ENCODE measurements around the gene BCAT1. TPM values are rescaled to one million over a fixed set of nuclear protein-coding genes. Genes with fewer than 3 reads are reported as not detected.
"Not testable (repeated sequence)": the region's sequence is repeated elsewhere in the genome, so short reads cannot be mapped to it uniquely, and the experiment has no call there.

BCAT1 gene
- total RNA-seq, 4 donors from 2014 or later, result 11.4 to 39.3 (median 18.0) TPM

DNA sequence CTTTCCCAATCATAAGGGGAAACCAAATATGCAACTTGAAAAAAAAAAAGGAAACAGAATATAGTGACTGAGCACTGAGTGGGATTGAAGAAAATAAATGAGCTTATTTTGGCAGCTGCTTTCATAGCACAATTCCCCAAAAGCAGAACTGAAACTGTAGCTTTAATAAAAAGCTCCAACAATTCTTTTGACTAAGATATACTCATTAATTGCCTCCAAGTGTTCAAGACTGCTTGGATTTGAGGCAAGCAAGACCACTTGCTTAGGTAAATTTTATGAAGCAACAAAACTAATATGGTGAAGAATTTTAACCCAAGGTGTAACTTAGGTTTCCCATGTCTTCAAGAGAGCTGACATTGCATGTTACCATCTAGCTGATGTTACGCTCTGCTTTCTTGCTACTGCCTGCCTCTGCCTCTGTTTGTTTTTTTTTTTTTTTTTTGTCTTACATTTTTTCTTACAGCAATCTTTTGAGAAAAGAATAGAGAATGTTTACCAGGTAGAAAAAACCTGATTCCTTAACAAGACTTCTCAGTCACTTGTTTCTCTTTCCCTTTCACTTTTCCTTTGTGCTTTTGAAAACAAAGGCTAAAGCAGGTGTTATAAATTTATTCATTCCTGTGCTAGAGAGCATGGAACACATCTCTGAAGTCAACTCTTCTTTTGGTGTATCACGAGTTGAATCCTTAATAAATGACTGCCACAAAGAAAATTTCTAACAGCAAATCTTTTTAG is 134.4 kb downstream of the BCAT1 start:
- H3K4me3 ChIP-seq, result no peak overlapping the region
- H3K9me3 ChIP-seq, result no peaks in the 10 kb centered on the region
- no peaks in the 10 kb centered on the region for H3K27me3 ChIP-seq
- H3K27ac ChIP-seq, result no peak overlapping the region
- no peak for TF ChIP-seq POLR2AphosphoS5 (IDR thresholded peaks at IDR 0.05)
- TF ChIP-seq POLR2A (IDR thresholded peaks at IDR 0.05), result no peak
- no peak for TF ChIP-seq EP300 (IDR thresholded peaks at IDR 0.05)
- no peak for TF ChIP-seq CTCF (IDR thresholded peaks at IDR 0.05)
- no peaks in the 10 kb centered on the region for H3K36me3 ChIP-seq
- 71 to 91% methylated on average over 2 of the region's 2 CpGs for WGBS, 2 donors (ENCODE audit: low coverage in 1 of 2)
- ATAC-seq, result no peak
- H3K4me1 ChIP-seq, result no peaks in the 10 kb centered on the region

DNA sequence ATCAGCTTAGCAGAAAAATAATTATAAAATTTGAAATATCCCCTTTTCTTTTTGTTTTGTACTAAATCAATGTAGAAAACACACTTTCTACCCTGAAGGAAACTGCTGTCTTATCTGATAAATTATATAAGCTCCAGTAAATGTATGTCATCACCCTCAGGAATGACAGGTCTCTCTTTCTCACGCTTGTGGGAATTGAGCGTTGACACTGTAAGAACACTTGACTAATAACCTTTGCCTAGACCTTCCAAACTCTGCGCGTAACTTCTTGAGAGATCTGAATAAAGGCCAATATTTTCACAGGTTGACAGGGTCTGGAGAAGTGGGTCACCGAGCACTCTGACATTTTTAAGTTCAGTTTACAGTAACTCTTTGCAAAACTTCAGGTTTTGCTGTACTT is 138.5 kb downstream of the BCAT1 start:
- H3K4me1 ChIP-seq, result no peaks in the 10 kb centered on the region
- no peak for ATAC-seq
- no peaks in the 10 kb centered on the region for H3K9me3 ChIP-seq
- WGBS, 2 donors (ENCODE audit: low coverage in 1 of 2), result 69 to 87% methylated on average over 5 of the region's 5 CpGs
- TF ChIP-seq EP300 (IDR thresholded peaks at IDR 0.05) (no peak), POLR2AphosphoS5 (IDR thresholded peaks at IDR 0.05) (no peak), POLR2A (IDR thresholded peaks at IDR 0.05) (no peak), CTCF (IDR thresholded peaks at IDR 0.05) (no peak)
- no peak overlapping the region for H3K27ac ChIP-seq
- no peaks in the 10 kb centered on the region for H3K27me3 ChIP-seq
- H3K4me3 ChIP-seq, result no peak overlapping the region
- no peaks in the 10 kb centered on the region for H3K36me3 ChIP-seq

- H3K27me3 ChIP-seq, H3K4me1 ChIP-seq, H3K4me3 ChIP-seq, H3K9me3 ChIP-seq, H3K27ac ChIP-seq, H3K36me3 ChIP-seq, ATAC-seq: not testable (repeated sequence)
- 94 to 100% methylated on average over 1 of the region's 1 CpG for WGBS, 2 donors (ENCODE audit: low coverage in 1 of 2)
These were observed 139.6 kb downstream of the BCAT1 start for GRCh38 chr12:24809306-24809705.

DNA sequence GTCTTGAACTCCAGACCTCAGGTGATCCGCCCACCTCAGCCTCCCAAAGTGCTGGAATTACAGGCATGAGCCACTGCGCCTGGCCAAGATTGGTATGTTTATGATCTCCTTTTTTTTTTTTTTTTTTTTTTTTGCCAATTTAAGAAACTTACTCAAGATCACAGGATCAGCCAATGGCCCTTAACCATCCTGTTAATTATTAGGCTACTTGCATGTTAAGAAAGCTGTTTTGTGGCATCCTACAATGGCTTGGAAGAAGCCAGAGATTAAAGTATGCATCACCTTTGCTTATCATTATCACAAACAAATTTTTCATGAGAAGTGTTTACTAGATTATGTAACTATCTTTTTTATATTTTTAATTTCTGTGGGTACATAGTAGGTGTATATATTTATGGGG is 140.2 kb downstream of the BCAT1 start:
- Histone ChIP-seq H3K27me3 (no peaks in the 10 kb centered on the region), H3K36me3 (no peaks in the 10 kb centered on the region), H3K9me3 (no peaks in the 10 kb centered on the region), H3K4me1 (no peaks in the 10 kb centered on the region), H3K4me3 (no peak overlapping the region), H3K27ac (no peak overlapping the region)
- TF ChIP-seq CTCF (IDR thresholded peaks at IDR 0.05), result no peak
- no peak for TF ChIP-seq EP300 (IDR thresholded peaks at IDR 0.05)
- TF ChIP-seq POLR2A (IDR thresholded peaks at IDR 0.05), result no peak
- TF ChIP-seq POLR2AphosphoS5 (IDR thresholded peaks at IDR 0.05), result no peak
- no peak for ATAC-seq
- WGBS, 2 donors (ENCODE audit: low coverage in 1 of 2), result 100% methylated on average over 1 of the region's 2 CpGs; no CpG with 5 or more reads in 1 of the 2 donors

GRCh38 chr12:24806386-24806785 is 142.5 kb downstream of the BCAT1 start:
- Histone ChIP-seq H3K27me3 (no peaks in the 10 kb centered on the region), H3K27ac (no peak overlapping the region), H3K9me3 (peaks cover 0 to 6% (median 0%) of the 10 kb centered on the region in 3 donors), H3K4me3 (no peak overlapping the region), H3K4me1 (no peaks in the 10 kb centered on the region), H3K36me3 (no peaks in the 10 kb centered on the region)
- TF ChIP-seq POLR2AphosphoS5 (IDR thresholded peaks at IDR 0.05) (no peak), EP300 (IDR thresholded peaks at IDR 0.05) (no peak), CTCF (IDR thresholded peaks at IDR 0.05) (no peak), POLR2A (IDR thresholded peaks at IDR 0.05) (no peak)
- 70 to 95% methylated on average over 2 of the region's 2 CpGs for WGBS, 2 donors (ENCODE audit: low coverage in 1 of 2)
- ATAC-seq, result no peak
